H54 (cell line): ENCODE measurements around the gene SLCO2B1.
"Not testable (repeated sequence)": the region's sequence is repeated elsewhere in the genome, so short reads cannot be mapped to it uniquely, and the experiment has no call there.

ENCODE experiments used
- DNase-seq: peaks from one replicate; pipeline ENCODE4 v3.0.0; 2011; ENCODE audit warnings: low spot score, mixed read lengths; ENCODE audit not compliant: insufficient read length
- FAIRE-seq: peaks from 3 replicates; lab custom pipeline; 2011; peaks lifted over from hg19 to GRCh38; lab: Jason Lieb, UNC
- POLR2A ChIP-seq: IDR thresholded peaks from 2 replicates; pipeline ENCODE4 v1.6.1; 2011; ENCODE audit warnings: low read depth, mild to moderate bottlenecking, low read length

The SLCO2B1 gene, protein sequence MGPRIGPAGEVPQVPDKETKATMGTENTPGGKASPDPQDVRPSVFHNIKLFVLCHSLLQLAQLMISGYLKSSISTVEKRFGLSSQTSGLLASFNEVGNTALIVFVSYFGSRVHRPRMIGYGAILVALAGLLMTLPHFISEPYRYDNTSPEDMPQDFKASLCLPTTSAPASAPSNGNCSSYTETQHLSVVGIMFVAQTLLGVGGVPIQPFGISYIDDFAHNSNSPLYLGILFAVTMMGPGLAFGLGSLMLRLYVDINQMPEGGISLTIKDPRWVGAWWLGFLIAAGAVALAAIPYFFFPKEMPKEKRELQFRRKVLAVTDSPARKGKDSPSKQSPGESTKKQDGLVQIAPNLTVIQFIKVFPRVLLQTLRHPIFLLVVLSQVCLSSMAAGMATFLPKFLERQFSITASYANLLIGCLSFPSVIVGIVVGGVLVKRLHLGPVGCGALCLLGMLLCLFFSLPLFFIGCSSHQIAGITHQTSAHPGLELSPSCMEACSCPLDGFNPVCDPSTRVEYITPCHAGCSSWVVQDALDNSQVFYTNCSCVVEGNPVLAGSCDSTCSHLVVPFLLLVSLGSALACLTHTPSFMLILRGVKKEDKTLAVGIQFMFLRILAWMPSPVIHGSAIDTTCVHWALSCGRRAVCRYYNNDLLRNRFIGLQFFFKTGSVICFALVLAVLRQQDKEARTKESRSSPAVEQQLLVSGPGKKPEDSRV

DNA sequence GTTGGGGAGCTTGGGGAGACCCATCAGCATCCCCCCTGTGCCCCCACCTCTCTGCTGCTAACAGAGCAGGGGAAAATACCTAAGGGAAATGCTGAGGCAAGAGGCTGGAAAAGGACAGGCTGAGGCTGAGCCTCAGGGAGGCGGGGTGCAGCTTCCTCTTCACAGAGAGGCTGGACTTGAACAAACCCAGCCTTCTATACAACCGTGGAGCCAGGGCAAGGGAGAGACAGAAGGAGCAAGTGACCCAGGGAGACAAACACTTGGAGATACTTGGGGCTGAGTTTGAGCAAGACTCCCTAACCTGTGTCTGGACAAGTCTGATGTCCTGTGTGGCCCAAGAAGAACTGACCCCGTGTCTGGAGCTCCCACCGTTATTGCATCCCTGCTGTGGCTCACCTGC, at the start of gene SLCO2B1:
SLCO2B1 (plus strand) TSS at position 229 of the 400 bp plus-strand sequence. CDS start 275 bp downstream, outside the sequence.
- DNase-seq: no peak
- no peak for FAIRE-seq
- no peak for TF ChIP-seq POLR2A

DNA sequence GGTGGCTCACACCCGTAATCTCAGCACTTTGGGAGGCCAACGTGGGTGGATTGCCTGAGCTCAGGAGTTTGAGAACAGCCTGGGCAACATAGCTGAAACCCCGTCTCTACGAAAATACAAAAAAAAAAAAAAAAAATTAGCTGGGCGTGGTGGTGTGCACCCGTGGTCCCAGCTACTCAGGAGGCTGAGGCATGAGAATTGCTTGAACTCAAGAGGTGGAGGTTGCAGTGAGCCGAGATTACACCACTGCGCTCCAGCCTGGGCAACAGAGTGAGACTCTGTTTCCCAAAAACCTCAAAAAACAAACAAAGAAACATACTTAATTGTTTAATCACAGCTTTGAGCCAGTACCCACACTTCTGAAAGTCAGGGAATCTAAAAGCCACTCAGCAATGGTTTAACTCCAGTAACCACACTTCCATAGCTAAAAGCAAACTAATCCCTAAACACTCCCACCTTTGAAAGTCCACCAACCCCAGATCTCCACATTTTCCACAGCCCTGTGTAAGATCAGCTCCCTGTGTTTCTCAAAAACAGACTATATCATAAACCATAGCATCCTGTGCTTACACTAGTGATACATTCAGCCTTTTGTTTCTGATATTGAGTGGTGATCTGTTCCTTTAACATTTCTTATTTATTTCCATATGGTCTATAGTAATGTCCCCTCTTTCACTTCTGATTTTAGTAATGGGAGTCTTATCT, 49.3 kb upstream of the SLCO2B1 start:
- no peak for FAIRE-seq
- no peak for DNase-seq
- no peak for TF ChIP-seq POLR2A

DNA sequence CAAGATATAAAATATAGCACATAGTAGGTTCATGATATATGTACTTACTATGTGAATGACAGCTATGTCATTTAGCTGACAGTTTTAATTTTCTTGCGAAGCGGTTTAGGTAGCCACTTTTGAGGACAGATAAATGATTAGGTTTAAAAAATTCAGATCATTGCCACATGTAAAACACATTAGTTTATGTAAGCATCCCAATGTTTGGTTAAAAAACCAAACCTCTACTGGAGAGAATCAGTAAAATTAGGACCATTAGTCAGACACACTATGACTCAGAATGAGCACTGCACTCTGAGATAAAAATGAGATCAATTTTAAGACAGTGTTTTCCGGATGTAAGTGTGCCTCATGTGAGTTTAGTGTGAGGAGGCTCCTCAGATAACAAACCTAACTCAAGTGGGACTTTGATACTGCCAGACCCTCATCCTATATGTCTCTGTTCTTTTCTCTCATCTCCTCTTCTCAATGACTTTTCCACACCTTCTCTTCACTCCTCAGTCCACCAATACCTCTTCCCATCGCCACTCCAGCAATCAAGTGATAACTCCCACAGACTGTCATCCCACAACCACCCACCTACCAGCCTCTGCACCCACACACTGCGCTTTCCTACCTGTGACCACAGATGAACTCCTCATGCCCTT, 47.4 kb upstream of the SLCO2B1 start:
- no peak for DNase-seq
- FAIRE-seq: no peak
- no peak for TF ChIP-seq POLR2A

DNA sequence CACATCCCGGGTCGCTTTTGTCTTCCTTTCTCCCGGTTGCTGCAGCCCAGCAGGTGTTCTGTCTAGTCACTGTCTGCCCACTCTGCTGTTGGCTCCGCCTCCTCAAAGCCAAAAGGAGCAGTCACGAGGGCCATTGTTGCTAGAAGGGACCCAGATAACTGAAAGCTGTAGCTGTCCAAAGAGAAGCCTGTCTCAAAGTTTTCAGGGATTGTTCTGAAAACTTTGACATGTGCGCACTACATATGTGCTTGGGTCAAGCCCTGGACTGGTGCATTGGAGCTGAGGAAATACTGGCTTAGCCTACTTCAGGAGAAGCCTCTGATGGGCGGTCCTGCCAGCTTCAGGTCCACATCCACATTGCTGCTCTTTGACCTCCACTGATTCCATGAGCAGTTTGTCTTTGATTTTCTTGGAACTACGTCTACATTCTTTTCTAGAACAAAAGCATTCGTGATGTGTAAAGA, 45.4 kb upstream of the SLCO2B1 start:
- no peak for FAIRE-seq
- peak; percentile 28 for DNase-seq
- TF ChIP-seq POLR2A: no peak

DNA sequence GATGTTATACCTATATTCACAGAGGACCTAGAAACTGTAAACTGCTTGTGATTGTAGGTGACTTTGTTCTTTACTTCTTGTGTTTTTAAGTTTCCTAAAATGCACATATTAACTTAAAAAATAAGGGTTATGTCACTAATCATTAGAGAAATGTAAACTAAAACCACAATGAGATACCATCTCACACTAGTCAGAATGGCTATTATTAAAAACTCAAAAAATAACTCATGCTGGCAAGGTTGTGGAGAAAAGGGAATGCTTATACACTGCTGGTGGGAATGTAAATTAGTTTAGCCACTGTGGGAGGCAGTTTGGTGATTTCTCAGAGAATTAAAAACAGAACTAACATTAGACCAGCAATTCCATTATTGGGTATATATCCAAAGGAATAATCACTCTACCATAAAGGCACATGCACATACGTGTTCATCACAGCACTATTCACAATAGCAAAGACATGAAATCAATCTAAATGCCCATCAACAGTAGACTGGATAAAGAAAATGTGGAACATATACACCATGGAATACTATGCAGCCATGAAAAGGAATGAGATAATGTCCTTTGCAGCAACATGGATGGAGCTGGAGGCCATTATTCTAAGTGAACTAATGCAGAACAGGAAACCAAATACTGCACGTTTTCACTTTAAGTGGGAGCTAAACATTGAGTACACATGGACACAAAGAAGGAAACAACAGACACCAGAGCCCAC, 44.8 kb upstream of the SLCO2B1 start:
- FAIRE-seq, DNase-seq: not testable (repeated sequence)

DNA sequence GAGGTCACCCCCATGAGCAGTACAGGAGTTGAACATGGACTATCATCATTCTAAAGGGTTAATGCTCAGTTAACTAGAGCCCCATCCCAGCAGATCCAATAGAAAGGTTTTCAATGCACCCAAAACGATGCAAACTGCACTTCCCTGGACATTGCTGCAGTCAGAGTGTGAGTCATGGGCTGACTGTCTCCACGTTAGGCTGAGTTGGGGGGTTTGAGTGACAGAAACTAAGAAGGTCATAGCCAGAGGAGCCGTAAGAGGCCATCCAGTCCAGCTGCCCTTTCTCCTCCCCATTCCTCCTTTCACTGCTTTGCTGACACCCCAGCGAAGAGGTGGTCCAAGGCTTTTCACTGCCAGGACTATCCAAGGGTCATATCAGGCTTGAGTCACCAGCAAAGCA, 43.7 kb upstream of the SLCO2B1 start:
- DNase-seq: peak; percentile 30
- no peak for FAIRE-seq
- no peak for TF ChIP-seq POLR2A

DNA sequence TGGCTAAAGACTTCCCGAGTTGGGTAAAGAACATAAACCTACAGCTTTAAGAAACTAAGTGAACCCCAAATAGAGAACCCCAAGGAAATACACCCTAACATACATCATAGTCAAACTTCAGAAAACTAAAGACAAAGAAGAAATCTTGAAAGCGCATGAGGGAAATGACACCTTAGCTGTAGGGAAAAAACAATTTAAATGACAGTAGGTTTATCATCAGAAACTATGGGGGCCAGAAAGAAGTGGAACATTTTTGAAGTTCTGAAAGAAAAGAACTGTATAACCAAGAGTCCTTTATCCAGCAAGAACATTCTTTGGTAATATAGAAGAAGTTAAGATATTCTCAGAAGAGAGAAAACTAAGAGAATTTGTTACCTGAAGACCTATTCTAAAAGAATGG, 38.7 kb upstream of the SLCO2B1 start:
- no peak for DNase-seq
- no peak for TF ChIP-seq POLR2A
- FAIRE-seq: no peak

DNA sequence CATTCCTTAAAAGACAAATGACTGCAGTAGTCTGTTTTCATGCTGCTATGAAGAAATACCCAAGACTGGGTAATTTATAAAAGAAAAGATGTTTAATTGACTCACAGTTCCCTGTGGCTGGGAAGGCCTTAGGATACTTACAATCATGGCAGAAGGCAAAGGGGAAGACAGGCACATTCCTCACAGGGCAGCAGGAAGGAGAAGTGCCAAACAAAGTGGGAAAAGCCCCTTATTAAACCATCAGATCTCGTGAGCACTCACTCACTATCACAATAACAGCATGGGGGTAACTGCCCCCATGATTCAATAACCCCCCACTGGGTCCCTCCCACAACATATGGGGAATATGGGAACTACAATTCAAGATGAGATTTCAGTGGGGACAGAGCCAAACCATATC, 37.9 kb upstream of the SLCO2B1 start:
- TF ChIP-seq POLR2A: no peak
- DNase-seq (no peak), FAIRE-seq (no peak)

DNA sequence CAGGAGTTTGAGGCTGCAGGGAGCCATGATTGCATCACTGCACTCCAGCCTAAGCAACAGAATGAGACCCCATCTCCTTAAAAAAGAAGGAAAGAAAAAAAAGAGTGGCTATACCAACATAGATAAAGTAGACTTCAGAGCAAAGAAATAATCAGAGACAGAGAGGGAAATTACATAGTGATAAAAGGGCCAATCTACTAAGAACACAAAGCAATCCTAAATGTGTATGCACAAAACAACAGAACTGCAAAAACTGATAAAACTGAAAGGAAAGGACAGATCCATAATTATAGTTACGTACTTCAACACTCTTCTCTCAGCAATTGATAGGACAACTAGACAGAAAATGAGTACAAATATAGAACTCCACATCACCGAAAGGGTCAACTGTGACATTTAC, 36.4 kb upstream of the SLCO2B1 start:
- TF ChIP-seq POLR2A: no peak
- FAIRE-seq (no peak), DNase-seq (no peak)

DNA sequence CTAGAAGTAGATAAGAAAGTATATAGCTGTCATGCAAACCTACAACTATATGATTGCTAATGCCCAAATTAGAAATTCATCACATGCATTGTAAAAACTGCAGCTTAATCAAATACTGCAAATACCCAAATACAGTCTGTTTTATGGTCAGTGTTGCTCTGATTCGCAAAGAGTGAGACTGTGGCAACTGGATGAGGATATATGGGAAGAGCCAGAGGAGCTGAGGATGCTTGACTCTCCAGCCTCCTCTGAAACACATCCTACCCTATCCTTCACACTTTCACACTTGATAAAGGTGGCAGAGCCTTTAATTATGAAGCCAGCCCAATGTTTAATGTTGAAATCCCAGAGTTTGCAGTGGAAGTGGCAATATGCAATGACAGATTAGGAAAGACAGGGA, 32.3 kb upstream of the SLCO2B1 start:
- FAIRE-seq: no peak
- no peak for DNase-seq
- no peak for TF ChIP-seq POLR2A

DNA sequence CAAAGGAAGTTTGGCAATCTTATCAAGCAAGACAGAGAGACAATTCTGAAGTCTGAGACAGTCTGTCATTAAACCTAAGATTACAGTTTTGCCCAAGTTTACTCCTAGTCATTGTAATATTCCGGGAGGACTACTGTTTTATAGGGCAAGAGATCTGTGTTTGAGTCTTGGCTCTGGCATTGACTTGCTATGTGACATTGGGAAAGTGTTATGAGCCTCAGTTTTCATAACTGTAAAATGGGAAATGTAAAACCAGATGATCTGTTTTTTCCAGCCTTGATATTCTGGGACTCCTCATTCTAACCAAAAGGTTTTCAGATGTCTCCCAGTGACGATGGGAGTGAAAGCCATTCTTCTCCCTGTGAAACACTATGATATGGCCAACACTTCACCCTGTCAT, 24.3 kb upstream of the SLCO2B1 start:
- no peak for TF ChIP-seq POLR2A
- FAIRE-seq (no peak), DNase-seq (no peak)

DNA sequence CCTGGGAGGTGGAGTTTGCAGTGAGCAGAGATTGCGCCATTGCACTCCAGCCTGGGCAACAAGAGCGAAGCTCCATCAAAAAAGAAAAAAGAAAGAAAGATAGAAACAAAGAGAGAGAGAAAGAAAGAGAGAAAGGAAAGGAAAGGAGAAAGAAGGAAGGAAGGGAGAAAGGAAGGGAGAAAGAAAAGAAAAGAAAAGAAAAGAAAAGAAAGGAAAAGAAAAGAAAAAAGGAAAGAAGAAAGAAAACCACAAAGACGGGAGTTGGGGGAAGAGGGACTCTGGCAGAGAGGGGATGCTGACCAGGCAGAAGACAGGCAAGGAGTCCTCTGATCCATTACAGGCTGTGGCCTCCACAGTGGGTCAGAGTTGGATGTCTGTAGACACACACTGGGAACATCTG, 18.8 kb upstream of the SLCO2B1 start:
- FAIRE-seq: no peak
- no peak for DNase-seq
- TF ChIP-seq POLR2A: no peak

DNA sequence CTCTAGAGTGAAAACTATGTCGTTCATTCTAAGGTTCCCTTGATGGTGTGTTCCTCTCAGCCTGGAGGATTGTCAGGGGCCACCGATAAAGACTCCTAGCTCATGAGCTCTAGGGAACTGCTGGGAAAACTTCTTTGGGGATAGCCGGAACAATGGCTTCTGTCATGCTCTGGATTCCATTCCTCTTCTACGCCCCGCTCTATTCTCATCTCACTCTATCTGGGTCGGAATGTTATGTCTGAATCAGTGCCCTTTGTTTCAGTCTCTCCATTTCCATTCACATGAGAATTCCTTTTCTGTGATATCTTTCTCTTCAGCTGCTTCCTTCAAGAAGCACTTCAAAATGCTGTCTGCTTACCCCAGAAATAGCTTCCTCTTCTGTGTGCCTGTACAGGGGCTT, 16.9 kb upstream of the SLCO2B1 start:
- DNase-seq: no peak
- no peak for TF ChIP-seq POLR2A
- FAIRE-seq: no peak
